ENCODE measurements around the gene MAIP1.

DNA sequence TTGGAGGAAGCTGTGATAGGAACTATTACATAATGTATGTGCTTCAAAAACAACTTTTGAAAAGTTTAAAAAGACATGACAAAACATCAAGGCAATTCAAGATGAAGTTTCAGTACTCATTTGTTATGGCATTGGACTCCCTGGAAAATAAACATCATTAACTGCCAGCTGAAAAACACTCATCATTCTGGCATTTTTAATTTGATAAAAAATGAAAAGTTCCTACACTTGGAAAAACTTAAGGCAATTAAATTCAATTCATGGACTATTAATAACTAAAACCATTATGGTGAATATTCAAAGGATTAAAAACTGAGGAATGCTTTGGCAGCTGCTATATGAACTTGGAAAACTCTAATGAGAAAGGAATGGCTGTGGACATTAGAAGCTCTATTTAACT is 8.5 kb upstream of the MAIP1 start:
- TF ChIP-seq JUNB (IDR thresholded peaks at IDR 0.05), result no peak
- TF ChIP-seq, protein P1, sequence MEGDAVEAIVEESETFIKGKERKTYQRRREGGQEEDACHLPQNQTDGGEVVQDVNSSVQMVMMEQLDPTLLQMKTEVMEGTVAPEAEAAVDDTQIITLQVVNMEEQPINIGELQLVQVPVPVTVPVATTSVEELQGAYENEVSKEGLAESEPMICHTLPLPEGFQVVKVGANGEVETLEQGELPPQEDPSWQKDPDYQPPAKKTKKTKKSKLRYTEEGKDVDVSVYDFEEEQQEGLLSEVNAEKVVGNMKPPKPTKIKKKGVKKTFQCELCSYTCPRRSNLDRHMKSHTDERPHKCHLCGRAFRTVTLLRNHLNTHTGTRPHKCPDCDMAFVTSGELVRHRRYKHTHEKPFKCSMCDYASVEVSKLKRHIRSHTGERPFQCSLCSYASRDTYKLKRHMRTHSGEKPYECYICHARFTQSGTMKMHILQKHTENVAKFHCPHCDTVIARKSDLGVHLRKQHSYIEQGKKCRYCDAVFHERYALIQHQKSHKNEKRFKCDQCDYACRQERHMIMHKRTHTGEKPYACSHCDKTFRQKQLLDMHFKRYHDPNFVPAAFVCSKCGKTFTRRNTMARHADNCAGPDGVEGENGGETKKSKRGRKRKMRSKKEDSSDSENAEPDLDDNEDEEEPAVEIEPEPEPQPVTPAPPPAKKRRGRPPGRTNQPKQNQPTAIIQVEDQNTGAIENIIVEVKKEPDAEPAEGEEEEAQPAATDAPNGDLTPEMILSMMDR (IDR thresholded peaks at IDR 0.05), result no peak
- TF ChIP-seq CHD4 (IDR thresholded peaks at IDR 0.05; ENCODE audit: borderline replicate concordance), result no peak
- no peak for TF ChIP-seq CBX8 (IDR thresholded peaks at IDR 0.05)
- TF ChIP-seq HEYL (CRISPR knock-in tag; IDR thresholded peaks at IDR 0.05), result no peak
- TF ChIP-seq, protein P2, sequence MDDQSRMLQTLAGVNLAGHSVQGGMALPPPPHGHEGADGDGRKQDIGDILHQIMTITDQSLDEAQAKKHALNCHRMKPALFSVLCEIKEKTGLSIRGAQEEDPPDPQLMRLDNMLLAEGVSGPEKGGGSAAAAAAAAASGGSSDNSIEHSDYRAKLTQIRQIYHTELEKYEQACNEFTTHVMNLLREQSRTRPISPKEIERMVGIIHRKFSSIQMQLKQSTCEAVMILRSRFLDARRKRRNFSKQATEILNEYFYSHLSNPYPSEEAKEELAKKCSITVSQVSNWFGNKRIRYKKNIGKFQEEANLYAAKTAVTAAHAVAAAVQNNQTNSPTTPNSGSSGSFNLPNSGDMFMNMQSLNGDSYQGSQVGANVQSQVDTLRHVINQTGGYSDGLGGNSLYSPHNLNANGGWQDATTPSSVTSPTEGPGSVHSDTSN (IDR thresholded peaks at IDR 0.05), result no peak
- no peak for TF ChIP-seq POLR2A (IDR thresholded peaks at IDR 0.05; ENCODE audit: low read length)
- TF ChIP-seq, protein P3, sequence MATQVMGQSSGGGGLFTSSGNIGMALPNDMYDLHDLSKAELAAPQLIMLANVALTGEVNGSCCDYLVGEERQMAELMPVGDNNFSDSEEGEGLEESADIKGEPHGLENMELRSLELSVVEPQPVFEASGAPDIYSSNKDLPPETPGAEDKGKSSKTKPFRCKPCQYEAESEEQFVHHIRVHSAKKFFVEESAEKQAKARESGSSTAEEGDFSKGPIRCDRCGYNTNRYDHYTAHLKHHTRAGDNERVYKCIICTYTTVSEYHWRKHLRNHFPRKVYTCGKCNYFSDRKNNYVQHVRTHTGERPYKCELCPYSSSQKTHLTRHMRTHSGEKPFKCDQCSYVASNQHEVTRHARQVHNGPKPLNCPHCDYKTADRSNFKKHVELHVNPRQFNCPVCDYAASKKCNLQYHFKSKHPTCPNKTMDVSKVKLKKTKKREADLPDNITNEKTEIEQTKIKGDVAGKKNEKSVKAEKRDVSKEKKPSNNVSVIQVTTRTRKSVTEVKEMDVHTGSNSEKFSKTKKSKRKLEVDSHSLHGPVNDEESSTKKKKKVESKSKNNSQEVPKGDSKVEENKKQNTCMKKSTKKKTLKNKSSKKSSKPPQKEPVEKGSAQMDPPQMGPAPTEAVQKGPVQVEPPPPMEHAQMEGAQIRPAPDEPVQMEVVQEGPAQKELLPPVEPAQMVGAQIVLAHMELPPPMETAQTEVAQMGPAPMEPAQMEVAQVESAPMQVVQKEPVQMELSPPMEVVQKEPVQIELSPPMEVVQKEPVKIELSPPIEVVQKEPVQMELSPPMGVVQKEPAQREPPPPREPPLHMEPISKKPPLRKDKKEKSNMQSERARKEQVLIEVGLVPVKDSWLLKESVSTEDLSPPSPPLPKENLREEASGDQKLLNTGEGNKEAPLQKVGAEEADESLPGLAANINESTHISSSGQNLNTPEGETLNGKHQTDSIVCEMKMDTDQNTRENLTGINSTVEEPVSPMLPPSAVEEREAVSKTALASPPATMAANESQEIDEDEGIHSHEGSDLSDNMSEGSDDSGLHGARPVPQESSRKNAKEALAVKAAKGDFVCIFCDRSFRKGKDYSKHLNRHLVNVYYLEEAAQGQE (IDR thresholded peaks at IDR 0.05), result no peak
- no peak for TF ChIP-seq PHF8 (IDR thresholded peaks at IDR 0.05; ENCODE audit: borderline replicate concordance, low read depth)
- TF ChIP-seq, protein P4, sequence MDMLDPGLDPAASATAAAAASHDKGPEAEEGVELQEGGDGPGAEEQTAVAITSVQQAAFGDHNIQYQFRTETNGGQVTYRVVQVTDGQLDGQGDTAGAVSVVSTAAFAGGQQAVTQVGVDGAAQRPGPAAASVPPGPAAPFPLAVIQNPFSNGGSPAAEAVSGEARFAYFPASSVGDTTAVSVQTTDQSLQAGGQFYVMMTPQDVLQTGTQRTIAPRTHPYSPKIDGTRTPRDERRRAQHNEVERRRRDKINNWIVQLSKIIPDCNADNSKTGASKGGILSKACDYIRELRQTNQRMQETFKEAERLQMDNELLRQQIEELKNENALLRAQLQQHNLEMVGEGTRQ (IDR thresholded peaks at IDR 0.05), result no peak
- TF ChIP-seq RNF2 (IDR thresholded peaks at IDR 0.05; ENCODE audit: borderline replicate concordance, low read depth), result no peak
- TF ChIP-seq EP300 (IDR thresholded peaks at IDR 0.05), result no peak
- TF ChIP-seq, protein P5, sequence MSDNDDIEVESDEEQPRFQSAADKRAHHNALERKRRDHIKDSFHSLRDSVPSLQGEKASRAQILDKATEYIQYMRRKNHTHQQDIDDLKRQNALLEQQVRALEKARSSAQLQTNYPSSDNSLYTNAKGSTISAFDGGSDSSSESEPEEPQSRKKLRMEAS (IDR thresholded peaks at IDR 0.05), result no peak
- no peak for TF ChIP-seq JUN (IDR thresholded peaks at IDR 0.05)

Measured in A549 (cell line).